HG03280 (cell line): ENCODE results near the gene SORCS1.
"Not testable (repeated sequence)": the region's sequence is repeated elsewhere in the genome, so short reads cannot be mapped to it uniquely, and the experiment has no call there.

Source experiments
- ATAC-seq: cut with Tn5 transposase; IDR thresholded peaks from one replicate; pipeline ENCODE4 v1.9.1; 2021; ENCODE audit warnings: mild to moderate bottlenecking, moderate library complexity; ENCODE audit not compliant: unreplicated experiment

Gene SORCS1

DNA sequence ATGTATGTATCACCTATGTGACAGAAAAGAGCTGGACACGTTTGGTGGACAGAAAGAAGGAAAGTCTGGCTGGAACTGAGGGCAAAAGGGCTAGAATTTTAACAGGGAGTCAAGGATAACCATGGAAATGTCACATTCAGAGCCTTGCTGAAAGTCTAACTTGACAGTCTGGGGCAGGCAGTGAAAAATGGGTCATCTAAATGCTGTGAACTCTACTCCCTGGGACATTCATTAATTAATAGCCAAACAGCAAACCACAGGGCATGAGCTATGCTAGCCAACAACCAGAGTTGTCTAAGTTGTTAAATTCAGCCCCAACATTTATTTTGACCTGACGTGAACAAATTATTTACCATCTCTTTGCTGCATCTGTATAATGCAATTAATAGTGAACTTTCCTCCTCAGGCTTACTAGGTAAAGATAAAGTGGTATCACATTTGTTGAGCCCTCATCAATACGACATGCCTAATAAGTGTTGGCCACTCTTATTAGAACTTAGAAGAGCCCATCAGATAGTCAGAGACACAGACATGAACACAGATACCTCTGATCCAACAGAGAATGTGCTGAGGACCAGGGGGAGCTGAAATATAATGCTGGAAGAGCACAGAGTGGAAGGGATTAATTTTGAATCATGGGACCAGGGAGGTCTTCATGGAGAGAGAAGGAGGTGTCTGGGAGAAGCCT, 109.9 kb downstream of the SORCS1 start:
- ATAC-seq = no peak

DNA sequence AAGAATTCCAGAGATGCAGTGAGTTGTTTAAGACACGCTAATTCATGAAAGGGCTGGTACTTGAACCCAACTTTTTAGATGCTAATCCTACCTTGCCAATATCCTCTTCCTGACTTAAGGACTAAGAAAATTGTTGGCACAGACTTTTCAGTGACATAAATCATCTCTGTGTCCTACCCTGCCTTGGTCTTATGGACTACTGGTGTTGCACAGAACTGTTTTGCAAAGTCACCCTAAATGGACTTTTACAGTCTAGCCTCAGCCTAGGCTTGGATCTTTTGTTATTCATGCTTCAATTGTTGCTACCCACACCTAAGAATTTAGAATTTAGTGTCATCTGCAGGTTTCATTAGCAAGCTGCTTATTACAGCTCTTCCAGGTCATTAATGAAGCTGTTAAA, 112.7 kb downstream of the SORCS1 start:
- ATAC-seq = no peak

DNA sequence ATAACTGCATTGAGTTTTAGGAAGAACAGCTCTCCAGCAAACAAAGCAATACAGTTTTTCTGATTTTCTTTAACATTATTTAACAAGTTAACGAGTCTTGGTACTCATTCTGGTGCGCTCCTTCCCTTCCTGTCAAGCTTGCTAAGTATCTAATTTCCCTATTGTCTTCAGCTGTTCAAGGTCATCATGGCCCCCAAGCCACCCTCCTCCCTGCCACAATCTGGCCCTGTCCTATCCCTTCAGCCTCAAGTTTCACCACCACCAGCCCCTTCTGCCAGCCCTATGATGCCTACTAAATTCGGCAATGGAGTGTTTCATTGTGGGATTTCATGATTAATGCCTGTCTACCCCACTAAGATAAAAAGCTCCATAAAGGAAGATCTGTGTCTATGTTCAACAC, 121.0 kb downstream of the SORCS1 start:
- no peak for ATAC-seq

DNA sequence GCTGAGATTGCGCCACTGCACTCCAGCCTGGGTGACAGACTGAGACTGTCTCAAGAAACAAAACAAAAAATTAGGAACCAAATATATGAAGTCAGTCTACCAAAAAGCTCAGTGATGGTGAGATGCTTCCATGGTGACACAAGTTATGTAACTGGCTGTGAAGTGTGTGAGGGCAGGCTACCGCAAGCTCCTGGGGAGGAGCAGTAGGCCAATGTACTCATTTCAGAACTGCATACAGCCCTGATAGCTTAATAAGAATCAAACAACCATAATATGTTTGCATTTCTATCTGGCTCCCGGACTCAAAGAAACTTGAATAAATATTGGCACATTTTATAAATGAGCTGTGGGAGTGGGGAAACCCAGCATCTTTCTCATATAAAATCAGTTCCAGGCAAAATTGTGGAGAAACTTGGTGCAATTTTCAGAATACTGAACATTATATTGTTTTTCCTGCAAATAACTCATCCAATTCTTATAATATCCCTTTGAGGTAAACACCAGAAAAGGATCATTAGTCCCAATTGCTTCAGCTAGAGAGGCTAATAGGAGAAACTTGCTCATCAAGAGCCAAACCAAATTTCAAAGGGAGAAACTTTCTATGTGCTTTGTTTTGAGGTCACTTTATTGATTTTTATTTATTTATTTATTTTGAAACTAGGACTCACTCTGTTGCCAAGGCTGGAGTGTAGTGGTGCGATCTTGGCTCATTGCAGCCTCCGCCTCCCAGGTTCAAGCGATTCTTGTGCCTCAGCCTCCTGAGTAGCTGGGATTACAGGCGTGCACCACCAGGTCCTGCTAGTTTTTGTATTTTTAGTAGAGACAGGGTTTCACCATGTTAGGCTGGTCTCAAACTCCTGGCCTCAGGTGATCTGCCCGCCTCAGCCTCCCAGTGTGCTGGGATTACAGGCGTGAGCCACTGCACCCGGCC, 127.0 kb downstream of the SORCS1 start:
- no peak for ATAC-seq

DNA sequence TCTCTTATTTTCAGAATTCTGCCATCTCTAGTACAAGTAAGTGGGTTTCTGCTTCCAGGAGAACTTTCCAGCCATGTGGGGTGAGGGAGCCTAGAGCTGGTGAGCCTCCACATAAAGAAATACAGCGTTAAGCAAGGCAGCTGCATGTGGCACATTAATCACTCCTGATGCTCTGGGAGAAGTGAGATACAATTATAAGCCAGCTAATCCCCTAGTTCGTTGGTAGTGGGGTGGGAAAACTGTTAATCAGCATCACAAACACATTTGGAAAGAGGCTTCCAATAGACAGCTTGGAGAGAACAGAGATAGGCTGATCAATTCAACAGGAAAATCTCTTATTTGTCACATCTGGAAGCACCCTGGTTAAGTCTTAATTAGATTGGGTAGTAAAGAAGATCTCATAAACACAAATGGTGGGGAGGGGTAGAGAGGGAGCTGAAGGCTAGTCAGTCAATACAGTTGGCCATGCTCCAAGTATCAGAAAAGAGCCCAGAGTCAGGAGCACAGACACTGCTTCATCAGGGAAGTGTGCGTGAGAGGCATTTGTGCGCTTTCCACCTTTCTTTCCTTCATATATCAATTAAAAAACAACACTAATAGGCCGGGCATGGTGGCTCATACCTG, 130.6 kb downstream of the SORCS1 start:
- ATAC-seq = no peak

DNA sequence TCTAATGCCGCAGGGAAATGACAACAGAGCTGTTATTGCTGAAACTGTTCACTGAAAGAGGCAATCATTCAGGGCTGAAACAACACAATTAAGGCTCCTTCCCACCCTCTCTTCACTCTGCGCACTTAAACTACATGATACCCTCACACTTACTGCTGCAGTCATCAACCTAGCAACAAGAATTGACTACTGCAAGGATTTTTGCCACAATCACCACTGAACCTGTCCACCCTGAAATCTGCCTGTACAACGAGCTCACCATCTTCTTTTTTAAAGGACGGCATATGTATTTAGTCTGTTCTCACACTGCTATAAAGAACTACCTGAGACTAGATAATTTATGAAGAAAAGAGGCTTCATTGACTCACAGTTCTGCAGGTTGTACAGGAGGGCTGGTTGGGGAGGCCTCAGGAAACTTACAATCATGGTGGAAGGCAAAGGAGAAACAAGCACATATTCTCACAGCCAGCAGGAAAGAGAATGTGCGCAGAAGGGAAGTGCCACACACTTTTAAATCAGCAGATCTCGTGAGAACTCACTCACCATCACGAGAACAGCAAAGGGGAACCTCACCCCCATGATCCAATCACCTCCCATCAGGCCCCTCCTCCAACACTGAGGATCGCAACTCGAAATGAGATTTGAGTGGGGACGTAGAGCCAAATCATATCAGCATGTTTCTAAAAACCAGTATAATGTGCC, 131.7 kb downstream of the SORCS1 start:
- no peak for ATAC-seq

DNA sequence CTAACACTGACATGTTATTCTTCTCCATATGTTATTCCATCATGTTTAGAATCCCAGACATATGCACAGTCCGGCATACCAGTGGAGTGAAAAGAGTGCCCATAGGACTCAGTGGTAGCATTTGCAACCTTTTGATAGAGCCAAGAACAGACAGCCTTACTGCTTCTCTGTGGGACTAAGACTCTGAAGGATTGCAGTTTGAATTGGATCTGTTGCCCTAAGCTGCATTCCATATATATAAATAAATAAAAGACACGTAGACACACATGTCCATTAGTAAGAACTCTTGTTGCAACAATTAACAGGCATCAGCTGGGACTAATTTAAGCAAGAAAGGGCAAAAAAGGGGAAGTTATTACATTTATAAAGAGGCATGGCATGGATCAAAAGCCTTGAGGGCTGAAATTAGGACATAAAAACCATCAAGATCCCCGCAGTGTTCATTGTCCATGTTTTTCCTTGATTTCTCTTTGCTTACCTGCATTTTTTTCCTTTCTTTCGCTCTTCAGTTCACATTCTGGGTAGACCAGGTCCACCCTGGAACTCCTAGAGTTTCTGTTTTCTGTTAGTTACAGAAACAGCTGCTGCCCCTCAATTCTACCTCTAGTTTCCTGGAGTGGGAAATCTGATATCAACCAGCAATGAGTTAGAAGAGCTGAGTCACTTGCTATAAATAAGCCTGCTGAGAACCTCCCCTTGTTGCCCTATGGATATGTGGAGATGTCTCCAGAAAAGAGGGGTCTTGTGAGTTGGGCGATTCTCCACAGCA, 132.4 kb downstream of the SORCS1 start:
- no peak for ATAC-seq

DNA sequence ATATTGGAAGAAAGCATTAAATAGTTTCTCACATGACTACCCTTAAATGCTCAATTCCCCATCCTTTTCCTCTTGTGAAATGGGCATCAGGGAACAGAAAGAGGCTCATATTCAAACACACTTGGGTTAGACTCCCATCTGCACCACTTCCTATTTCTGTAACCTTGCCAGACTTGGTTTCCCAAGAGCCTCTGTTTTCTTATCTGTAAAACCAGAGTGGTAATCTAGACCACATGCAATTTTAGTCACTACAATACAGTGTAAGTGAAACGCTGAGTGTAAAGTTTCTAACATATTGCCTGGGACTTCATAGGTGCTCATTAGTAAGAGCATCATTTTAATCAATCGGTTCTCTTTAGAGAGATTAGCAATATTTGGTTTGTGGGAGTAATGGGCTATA, 136.3 kb downstream of the SORCS1 start:
- ATAC-seq = no peak

DNA sequence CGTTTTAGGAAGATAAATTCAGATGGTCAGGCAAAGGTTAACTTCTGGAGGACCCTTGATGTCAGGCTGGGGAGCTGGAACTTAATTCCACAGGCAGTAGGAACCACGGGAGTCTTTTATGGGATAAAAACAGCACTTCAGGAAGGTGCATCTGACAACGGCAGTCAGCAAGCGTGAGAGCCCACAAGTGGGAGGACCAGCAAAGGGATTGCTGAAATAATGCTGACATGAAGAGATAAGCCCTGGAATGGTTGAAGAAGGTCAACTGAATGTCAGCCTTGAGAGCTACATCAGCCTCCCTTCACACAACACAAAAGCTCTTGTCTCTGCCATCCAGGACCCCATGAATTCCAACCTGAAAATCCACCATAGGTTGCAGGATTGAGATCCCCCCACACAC, 138.8 kb downstream of the SORCS1 start:
- no peak for ATAC-seq

DNA sequence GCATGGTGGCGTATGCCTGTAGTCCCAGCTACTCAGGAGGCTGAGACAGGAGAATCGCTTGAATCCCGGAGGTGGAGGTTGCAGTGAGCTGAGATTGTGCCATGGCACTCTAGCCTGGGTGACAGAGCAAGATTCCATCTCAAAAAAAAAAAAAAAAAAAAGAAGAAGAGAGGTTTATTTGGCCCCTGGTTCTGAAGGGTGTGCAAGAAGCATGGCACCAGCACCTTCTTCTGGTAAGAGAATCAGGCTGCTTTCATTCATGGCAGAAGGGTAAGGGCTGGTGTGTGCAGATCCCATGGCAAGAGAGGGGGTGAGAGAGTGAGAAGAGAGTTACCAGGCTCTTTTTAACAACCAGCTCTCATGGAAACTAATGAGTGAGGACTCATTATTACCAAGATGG, 140.5 kb downstream of the SORCS1 start:
- ATAC-seq = not testable (repeated sequence)

DNA sequence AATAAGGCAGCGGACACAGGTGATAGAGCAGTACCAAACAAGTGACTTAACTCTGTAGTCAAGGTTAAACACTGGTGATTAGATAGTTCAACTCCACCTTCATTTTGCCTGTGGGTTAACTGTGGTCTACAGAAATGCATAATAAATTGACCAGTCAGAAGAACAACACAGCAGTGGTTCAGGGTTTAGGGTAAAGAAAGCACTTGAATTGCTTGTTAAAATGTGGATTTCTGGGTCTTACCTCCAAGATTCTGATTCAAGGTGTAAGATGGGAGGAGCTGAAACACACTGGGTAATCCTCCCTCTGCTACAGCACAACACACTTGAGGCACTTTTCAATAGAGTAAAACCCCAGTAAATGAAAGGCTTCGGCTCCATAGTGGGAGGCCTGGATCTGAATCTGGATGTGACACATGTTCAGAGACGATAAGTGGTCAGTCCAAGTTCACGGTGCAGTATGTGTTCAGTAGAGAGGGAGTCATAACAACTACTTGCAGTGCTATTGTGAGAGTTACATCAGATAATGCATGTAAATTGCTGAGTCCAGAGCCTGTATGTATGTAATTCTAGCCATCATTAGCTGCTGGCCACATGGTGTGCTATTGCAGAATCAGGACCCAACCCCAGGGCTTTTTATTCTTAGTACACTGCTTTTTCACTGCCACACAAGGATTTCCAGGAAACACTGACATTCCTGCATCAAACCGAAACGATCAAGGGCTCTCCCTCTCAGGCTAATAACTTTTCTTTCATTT, 141.7 kb downstream of the SORCS1 start:
- no peak for ATAC-seq

DNA sequence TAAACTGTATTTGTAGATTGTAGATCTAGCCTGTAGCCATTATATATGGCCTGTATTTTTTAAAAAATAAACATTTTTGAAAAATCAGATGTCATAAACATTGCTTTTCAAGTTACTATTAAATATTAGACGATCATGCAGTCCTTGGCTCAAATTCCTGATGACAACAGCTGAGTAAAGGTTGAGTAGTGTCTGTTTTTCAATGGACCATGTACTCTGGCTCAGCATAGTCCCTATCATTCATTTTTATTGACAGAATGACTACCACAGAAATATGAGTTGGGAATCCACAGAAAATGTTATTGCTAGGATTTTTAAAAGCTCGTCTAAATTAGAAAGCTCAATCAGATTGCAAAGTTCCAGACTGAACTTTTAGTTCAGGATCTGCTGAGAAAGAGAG, 145.4 kb downstream of the SORCS1 start:
- ATAC-seq = no peak

DNA sequence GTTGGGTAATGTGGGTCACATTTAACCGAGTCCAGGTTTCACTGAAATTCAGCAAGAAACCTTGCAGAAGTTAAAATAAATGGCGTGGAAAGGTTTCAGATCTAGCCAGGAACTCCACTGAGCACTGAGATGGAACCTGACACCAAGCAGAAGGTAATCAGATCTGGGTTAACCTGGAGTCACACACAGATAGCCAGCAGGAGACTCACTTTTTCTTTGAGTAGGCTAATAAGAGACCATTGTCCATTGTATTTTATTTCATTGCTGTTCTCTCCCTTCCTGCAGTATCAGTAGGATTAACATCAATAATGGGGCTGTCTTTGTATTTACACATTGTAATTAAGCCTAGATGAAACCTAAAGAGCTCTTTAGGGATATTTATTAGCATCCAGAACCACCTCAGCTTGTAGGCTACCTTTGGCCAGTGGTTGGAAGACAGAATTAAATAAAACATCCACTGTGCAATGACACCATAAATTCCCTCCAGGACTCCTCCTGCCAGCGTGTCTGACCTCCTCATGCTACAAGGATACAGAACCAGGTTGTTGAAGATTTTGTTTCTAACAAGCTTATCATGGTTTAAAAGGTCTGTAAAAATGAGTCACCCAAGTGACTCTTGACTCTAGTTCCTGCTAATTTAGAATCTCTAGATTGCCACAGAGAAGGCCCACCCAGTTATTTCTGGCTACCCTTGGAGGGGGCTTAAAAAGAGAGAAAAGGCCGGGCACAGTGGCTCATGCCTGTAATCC, 151.1 kb downstream of the SORCS1 start:
- ATAC-seq = no peak

DNA sequence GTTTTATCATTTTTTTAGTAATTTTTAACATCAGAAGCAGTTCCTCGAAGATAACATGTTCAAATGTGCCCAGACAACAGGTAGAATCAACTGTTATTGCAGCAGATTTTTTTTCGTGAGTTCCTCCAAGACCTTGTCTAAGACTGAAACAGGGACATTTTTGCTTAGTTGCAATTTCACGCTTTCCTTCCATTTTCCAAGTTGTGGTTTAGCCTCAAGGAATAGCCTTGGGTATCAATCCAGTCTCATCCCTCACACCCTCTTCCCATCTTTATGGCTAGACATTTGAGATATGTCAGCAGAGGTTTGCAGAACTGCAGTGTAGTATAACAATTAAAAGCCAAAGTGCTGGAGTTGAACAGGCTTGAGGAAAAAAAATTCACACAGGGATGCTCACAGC, 152.5 kb downstream of the SORCS1 start:
- ATAC-seq = no peak

DNA sequence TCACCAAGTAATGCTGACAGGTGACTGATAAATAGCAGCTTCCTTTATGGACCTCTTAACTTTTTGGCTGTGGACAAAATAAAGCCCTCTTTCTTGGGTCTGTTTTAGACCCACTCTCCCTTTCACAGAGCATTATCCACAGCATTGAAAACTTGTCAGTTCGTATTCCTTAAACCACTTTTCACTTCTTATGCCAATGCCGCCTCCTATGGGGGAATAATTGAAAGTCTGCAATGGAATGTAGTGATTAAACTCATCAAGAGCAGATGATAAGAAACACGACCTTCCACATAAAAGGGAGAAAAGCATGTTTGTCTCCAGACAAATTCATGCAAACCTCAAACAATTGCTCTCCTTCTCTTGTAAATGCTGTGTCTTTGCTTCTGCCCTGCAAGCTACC, 153.4 kb downstream of the SORCS1 start:
- ATAC-seq = no peak

DNA sequence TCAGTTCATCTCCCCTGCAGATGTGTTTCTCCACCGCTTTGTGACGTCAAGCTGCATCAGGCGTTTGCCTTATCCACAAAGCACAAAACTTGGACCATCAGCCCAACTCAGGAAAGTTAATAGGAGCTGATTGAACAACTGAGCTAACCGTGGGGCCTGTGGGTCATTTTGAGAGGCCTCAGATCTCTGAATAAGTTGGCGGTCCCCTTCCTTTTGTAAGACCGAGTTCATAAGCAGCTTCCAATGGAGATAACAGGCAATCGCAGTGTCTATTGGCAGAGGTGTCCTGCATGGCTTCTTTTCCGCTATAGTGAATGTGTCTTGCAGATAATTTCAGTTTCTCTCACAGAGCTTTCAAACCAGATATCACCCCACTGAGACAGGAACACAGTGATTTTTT, 154.0 kb downstream of the SORCS1 start:
- ATAC-seq = no peak

DNA sequence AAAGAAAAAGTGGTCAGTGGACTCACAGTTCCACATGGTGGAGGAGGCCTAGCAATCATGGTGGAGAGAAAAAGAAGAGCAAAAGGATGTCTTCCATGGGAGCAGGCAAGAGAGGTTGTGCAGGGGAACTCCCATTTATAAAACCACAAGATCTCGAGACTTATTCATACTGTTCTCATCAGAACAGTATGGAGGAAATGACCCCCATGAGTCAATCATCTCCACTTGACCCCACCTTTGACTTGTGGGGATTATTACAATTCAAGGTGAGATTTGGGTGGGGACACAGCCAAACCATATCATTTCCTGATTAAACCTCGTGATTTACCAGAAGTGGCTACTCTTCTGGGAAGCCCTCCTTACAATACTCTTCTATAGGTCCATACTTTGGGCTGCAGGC, 160.1 kb downstream of the SORCS1 start:
- ATAC-seq = no peak

DNA sequence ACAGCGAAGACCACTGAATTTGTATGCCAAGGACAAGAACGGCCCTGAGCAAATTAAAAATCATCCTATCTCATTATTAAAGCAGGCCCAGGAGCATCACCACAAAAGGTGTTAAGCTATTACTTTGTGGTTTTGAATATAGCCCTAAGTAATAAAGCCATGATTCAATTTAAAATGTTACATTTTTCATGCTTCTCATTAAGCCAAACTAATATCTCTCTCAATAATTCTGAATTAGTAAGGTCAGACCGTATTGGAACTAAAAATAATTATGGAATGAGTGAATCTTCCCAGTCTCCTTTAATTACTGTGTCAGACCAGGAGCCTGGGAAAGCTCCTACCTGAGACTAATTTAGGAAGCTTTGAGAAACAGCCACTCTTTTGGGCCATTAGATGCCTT, 162.4 kb downstream of the SORCS1 start:
- no peak for ATAC-seq

DNA sequence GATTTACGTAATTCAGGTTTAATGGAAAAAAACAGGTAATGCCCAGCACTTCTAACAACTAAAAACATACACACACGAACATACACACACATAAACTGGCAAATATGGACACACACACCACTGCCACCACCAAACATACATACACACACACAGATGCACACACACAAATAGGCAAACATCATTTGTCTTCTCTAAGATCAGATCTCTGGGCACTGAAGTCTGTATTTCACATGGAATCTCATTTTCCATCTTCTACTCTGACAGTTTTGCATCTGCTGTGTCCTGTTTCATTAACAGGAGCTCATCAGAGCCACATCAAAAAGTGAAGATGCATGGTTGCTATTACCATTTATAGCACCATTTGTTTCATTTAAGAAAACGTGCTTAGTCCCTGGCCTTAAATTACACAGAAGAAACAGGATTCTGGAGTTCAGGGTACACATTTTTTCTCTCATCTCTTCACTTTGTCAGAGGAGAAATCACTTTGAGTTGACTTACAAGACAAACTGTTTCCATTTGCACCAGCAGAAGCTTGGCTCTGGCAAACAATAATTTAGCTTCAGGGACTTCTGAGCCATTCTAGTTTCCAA, 165.3 kb downstream of the SORCS1 start:
- ATAC-seq = no peak
